PC-9 (cell line): ENCODE results near the gene IDH3B.

Experiments used
- EZH2 ChIP-seq: fragments of 200-600 bp; sonication (generic); IDR thresholded peaks from 2 replicates; pipeline ENCODE4 v1.8.0; 2017; ENCODE audit warnings: antibody characterized with exemption, low read depth
- TF ChIP-seq, protein P1 (sequence below): fragments of 200-600 bp; sonication (generic); conservative IDR thresholded peaks from 2 replicates; pipeline ENCODE4 v1.6.1; 2017; ENCODE audit warnings: mixed run types, antibody characterized with exemption, mild to moderate bottlenecking, moderate library complexity

DNA sequence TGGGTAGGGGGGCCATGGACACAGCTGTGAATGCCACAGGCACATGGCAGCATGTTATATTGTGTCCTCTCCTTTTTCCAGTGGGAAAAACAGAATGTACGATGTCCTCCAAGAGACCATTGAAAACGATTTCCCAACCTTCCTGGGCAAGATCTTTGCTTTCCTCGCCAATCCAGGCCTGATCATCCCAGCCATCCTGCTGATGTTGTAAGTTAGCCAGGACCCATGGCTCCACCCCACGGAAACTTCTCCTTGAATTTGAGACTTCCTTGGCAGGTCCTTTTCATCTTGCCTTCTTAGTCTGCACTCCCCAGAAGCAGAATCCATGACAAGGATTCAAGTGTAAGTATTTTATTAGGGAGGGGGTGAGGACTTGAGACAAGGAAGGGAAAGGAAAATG is 39.8 kb downstream of the IDH3B start:
- TF ChIP-seq, protein P1, sequence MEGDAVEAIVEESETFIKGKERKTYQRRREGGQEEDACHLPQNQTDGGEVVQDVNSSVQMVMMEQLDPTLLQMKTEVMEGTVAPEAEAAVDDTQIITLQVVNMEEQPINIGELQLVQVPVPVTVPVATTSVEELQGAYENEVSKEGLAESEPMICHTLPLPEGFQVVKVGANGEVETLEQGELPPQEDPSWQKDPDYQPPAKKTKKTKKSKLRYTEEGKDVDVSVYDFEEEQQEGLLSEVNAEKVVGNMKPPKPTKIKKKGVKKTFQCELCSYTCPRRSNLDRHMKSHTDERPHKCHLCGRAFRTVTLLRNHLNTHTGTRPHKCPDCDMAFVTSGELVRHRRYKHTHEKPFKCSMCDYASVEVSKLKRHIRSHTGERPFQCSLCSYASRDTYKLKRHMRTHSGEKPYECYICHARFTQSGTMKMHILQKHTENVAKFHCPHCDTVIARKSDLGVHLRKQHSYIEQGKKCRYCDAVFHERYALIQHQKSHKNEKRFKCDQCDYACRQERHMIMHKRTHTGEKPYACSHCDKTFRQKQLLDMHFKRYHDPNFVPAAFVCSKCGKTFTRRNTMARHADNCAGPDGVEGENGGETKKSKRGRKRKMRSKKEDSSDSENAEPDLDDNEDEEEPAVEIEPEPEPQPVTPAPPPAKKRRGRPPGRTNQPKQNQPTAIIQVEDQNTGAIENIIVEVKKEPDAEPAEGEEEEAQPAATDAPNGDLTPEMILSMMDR, result no peak
- TF ChIP-seq EZH2, result no peak
